GM19395 (cell line): ENCODE results near the gene ELMOD3.
"Not testable (repeated sequence)": the region's sequence is repeated elsewhere in the genome, so short reads cannot be mapped to it uniquely, and the experiment has no call there.

Experiments used
- ATAC-seq: cut with Tn5 transposase; IDR thresholded peaks from one replicate; pipeline ENCODE4 v1.9.1; 2021; ENCODE audit warnings: mild to moderate bottlenecking, moderate library complexity; ENCODE audit not compliant: unreplicated experiment

The ELMOD3 gene

DNA sequence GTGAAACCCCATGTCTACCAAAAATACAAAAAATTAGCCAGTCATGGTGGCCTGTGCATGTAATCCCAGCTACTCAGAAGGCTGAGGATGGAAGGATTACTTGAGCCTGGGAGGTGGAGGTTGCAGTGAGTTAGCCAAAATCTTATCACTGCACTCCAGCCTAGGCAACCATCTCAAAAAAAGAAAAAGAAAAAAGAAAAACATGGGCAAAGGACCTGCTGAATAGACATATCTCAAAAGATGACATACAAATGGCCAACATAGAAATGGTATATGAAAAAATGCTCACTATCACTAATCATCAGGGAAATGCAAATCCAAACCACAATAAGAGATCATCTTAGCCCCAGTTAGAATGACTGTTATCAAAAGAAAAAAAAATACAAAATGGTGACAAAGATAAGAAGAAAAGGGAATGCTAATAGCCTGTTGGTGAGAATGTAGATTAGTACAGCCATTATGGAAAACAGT lies 25.4 kb upstream of the ELMOD3 start:
- no peak for ATAC-seq

DNA sequence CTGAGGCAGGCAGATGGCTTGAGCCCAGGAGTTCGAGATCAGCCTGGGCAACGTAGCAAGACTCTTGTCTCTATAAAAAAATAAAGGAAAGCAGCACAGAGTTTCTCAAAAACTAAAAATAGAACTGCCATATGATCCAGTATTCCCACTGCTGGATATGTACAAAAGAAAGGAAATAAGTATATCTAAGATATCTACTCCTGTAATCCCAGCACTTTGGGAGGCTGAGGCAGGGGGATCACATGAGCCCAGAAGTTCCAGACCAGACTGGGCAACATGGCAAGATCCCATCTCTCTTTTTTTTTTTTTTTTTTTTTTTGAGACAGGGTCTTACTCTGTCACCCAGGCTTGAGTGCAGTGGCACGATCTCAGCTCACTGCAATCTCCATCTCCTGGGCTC lies 24.9 kb upstream of the ELMOD3 start:
- ATAC-seq, result not testable (repeated sequence)

DNA sequence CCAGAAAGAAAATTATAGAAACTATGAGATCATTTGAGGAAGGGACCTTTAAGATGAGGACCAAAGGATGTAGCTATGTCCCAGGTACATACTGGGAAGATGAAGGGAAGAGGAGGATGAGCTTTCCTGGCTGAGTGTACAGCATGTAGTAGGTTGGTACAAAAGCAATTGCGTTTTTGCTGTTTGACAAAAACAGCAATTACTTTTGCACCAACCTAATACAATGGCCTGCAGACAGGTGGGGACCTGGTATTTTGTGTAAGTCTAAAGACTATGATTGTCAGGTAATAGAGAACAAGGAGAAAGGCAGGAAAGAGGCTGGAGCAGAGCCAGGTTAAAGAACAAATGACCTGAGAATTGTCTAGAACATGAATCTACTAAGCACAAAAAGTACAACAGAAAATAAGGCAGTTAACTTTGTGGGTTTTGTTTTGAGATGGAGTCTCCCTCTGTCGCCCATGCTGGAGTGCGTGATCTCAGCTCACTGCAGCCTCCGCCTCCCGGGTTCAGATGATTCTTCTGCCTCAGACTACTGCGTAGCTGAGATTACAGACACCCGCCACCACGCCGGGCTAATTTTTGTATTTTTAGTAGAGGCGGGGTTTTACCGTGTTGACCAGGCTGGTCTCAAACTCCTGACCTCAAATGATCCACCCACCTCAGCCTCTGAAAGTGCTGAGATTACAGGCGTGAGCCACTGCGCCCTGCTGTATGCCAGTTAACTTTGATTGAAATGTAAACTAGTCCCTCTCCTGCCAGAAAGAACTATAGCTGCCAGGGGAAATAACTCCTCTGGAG lies 23.5 kb upstream of the ELMOD3 start:
- ATAC-seq, result no peak

DNA sequence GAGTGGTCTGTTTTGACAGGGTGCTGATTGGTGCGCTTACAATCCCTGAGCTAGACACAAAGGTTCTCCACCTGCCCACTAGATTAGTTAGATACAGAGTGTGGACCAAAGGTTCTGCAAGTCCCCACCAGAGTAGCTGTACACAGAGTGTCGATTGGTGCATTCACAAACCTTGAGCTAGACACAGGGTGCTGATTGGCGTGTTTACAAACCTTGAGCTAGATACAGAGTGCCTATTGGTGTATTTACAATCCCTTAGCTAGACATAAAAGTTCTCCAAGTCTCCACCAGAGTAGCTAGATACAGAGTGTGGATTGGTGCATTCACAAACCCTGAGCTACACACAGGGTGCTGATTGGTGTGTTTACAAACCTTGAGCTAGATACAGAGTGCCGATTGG lies 20.7 kb upstream of the ELMOD3 start:
- ATAC-seq, result not testable (repeated sequence)

DNA sequence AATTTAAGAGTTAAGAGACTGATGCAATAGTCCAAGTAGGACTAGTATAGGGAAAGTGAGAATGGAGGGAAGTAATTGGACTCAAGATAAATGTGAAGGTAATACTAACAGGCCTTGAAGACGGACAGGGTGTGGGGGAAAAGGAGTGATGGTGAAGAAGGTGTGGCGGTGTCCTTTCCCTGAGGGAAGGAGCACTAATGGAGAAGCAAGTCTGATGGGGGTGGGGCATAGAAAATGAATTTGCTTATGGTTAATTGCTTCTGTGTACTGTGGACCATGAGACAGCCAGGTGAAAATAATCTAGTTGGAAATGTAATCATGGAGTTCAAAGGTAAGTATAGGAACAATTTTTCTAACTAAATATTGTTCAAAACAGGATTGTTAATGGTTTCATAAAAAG lies 19.6 kb upstream of the ELMOD3 start:
- ATAC-seq, result no peak

DNA sequence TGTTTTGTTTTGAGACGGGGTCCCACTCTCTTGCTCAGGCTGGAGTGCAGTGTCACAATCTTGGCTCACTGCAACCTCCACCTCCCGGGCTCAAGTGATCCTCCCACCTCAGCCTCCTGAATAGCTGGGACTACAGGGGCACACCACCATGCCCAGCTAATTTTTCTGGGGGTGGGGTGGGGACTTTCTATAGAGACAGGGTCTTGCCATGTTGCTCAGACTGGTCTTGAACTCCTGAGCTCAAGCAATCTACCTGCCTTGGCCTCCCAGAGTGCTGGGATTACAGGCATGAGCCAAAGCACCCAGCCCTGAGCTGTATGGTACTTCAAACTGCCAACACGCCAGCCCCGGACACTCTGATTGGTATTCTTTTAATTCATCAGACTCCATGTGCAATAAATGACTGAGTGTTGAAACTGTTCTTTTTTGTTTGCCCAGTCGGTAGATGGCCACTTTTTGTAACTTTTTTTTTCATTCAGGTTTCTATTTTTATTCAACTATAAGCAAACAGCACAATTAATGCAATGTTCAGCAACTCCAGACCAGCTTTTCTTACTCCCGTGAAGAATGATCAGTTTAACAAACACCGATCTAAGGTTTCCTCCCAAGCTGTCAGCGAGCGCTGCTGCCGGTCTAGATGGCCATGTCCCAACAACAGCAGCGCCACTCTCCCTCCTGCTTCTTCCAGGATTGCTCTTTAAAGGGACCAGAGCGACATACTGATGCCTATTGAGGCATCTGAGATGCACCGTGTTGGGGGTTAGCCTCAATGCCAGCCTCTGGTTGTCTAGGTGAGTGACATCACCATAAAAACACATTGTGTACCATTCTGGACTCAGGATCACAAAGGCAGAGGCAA lies 14.3 kb upstream of the ELMOD3 start:
- ATAC-seq, result no peak

DNA sequence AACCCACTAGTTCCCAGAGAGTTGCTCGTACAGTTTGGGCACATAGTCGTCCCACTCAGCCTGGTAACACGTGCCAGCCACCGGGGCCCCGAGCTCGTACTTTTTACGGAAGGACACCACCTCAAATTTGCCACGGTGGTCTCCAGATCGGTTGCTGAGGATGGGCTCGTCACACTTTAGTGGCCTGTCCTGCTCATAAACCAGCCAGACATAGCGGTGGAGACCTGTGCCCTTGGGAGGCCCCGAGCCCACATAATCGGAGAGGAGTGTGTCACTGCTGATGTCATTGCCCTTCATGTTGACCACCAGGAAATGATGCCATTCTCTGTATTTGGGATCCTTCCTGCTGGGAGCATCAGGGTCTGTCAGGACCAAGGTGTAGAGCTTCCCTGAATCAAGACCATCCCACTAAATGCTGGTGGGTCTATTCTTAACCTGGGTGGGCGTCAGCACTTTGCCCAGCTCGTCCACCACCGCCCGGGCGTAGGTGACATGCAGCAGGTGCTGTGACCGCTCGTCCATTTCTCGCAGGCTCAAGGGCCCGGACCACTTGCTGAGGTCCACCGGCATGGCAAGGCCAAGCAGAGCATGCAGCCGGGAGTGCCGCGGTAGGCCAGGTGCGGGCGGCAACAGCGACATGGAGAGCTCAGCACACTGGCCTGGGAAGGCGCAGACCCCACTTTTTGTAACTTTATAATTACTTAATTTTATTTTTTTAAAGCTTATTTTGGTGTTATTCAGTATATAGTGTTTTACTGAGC lies 13.1 kb upstream of the ELMOD3 start:
- no peak for ATAC-seq

DNA sequence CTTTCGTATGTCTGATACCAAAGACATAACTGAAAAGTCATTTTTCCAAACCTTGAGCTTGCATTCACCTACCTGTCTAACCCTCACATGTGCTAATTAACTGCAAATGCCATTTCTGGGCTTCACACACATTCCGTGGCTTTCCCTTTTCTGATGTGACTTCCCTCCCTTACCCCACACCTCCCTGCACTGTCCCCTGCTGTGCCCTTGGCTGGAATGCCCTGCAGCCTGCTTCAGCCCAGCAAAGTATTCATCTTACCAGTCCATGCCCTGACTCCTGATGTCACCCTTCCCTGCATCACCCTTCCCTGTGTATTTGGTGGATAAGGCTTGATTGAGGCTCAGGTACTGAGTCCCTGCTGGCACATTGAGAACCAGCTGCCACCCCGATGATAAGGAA lies 12.4 kb upstream of the ELMOD3 start:
- ATAC-seq, result no peak

DNA sequence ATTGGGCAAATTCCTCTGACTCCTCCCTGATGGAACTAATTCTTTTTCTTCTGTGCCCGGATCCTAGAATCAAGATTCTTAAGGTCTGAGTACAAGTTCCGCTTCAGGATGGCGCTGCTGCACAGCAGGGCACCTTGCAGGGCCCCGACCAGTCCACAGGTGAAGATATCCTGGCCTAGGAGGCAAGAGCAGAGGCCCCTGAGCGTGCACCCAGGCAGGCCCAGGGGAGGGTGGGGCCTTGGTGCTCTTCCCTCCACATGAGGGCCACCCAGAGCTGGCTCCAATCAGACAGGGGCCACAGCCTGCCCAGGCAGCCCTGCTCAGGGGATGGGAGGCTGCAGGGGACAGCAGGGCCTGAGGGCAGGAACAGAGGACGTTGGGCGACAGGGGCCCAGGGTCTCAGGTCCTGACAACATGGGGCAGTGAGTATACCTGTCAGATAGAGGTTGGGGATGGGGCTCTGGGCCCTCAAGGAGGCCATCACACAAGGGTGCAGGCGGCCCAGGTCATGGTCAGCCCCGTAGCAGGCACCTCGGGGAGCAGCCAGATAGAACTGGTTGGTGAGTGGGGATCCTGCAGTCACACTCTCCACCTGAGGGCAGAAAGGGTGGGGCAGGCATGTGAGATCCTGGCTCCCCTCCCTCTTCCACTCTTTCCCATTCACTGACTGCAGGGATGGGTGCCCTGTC lies 11.2 kb upstream of the ELMOD3 start:
- ATAC-seq, result not testable (repeated sequence)

DNA sequence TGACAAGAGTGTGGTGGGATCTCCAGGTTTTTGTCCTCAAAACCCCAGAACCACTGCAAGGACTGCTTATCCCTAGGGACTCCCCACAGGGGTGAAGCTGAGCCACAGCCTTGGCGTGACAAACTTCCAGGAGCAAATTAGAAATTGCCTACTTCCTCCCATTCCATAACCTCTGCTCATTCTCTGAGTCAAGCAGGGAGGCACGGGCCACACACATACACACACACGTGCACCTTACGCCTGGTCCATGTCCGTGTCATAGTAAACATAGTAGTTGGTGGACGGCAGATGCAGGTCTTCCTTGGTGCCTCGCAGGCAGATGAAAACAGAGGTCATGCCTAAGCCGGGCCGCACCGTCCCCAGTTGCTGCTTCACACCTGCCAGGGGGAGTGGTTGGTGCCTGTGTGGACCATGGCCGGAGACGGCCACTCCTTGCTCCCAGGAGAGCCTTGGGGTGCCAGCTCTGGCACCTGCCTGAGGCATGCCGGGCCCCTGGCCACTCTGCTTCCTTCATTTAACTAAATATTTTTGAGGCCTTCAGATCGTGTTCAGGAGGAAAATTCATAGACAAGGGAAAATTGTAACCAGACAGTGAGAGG lies 10.1 kb upstream of the ELMOD3 start:
- ATAC-seq, result no peak

DNA sequence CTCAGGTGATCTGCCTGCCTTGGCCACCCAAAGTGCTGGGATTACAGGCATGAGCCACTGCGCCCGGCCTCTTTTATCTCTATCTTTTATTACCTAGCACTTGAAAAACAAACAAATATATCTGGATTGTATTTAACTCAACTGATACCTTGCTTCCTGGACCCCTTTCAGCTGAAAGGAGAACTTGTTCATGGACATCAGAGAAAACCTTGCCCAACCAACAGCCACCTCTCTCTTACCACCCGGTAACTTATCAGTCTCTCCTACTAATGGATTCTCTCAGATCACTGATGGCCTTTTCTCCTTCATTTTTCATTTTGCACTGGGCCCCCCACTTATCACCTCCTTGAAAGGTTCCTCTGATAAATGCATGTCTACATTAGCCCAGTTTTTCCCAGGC lies 7.0 kb upstream of the ELMOD3 start:
- ATAC-seq, result no peak

DNA sequence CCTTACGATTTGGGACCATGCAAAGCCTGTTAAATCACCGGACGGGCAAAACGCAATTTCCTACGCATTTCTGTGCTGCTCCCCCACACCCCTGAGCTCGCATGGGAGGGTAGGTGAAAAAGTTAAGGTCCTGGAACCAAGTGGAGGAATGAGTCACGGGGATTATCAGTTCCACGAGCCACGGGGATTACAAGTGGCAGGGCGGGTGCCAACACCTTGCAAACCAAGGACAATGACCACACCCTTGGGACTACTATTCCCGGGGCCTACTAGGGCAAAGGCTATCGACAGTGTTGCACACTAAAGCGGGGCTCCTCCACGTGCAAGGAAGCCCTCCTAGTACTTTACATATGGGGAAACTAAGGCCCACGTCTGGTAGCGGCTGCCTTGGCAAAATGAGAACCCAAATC lies 688 bp upstream of the ELMOD3 start:
- no peak for ATAC-seq

DNA sequence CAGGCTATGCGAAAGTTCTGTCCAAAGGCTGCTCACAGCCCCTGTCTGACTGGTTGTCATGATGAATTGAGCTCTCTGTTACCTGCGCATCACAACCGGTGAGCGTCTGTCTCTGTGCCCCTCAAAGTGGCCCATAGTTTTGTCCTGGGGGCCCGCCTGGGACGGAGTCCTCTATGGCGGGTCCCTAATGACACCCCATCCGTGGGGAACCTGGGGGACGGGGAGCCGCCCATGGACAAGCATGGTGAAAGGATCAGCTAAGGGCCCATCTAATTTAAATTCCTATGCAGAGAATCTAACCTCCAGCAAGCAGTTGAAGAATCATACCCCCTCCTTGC lies 473 bp downstream of the ELMOD3 start:
- peak; percentile 20 for ATAC-seq

DNA sequence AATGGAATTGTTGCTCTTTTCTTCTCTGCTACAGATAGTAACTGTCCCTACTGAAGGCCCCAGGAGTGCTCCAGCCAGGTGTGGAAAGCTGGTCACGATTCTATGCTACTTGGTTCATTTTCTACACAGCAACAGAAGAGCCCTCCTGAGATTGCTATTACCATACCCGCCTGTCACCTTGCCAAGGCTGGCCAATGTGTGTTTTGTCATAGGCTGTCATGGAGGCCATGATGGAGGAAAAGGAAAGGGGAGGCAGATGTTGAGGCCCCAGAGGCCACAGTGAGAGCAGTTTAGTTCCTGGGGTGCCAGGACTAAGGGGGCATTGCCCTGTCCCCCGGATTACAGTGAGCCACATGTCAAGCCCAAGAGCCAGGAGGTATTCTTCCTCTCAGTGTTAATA lies 952 bp downstream of the ELMOD3 start:
- ATAC-seq, result no peak

DNA sequence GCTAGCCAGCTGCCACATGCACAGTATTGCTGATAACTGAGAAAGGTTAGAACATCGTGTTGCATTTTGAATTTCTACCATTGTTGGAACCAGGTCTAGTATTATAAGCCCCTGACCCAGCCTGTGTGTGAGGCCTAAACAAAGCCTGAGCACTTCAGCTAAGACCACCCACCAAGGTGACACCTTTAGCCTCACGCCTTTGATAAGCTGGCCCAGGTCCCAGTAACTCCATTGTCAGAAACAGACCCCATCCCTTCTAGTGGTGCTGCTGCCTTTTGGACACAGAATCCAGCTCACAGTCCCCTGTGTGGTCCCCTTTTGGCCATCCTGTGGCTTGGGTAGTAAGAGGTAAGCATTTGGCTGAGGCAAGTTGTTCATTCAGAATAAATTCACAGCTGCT lies 1.6 kb downstream of the ELMOD3 start:
- ATAC-seq, result no peak

DNA sequence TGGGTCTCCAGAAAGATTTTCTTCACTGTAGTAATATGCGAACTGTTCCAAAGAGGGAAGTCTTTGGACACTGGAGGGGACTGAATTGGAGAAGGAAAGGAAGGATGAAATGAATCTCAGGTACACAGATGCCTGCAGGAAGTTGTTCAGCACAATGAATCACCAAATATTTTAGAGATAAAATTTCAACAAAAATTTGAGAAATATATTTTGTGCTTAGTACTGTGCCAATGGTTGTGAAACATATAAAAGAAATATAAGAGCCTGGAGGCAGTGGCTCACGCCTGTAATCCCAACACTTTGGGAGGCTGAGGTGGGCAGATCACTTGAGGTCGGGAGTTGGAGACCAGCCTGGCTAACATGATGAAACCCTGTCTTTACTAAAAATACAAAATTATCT lies 3.2 kb downstream of the ELMOD3 start:
- no peak for ATAC-seq

DNA sequence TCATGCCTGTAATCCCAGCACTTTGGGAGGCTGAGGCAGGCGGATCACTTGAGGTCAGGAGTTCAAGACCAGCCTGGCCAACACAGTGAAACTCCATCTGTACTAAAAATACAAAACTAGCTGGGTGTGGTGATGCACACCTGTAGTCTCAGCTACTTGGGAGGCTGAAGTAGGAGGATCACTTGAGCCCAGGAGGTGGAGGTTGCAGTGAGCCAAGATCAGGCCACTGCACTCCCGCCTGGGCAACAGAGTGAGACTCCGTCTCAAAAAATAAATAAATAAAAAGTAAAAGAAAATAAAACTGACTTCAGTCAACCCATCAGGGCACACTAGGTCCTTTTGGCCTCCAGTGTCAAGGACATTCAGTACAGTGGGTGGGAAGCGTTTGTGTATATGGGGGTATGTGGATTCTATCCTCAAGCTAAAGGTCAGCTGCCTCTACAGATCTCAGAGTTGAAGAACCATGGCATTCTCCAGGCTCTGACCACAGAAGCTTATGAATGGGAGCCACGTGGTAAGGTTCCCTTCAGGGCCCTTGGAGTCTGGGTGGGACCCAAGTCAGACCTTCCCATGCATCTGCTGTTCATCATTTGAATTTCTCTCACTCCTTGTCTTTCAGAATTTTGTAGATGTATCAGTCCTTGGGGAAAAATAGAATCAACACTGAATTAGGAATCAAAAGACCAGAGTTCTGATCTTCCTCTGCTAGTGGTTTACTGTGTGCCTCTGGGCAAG lies 8.3 kb downstream of the ELMOD3 start:
- not testable (repeated sequence) for ATAC-seq

DNA sequence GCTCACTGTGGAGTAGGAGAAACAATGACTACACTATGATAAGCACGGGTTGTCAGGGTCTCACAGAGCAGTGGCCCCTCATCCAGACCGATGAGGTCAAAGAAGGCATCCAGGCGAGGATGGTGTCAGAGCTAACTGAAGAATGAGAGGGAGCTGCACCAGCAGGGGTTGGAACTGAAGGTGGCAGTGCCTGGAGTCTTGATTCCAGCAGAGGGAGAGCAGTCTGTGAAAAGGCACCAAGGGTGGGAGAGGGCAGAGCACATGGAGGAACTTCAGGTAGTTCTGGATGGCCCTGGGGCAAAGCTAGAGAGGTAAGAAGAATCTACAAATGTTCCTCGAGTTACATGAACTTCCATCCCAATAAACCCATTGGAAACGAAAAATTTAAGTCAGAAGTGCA lies 12.6 kb downstream of the ELMOD3 start:
- no peak for ATAC-seq

DNA sequence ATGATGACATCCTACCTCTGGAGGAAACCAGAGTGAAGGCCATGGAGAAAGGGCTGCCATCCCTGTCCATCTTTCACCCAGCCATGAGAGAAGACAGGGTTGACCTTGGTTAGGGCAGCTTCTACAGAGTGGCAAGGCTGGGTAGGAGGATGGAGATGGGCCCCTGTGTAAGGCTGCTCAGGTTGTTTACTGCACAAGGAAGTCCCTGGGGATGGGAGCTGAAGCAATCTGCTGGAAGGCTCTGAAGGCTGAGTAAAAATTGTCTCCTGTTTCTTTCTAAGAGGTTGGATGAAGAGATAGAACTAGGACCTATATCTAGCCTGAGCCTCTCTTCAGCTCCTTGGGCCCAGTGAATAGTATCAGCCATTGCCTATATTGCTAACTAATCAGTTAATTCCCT lies 14.4 kb downstream of the ELMOD3 start:
- ATAC-seq, result no peak

DNA sequence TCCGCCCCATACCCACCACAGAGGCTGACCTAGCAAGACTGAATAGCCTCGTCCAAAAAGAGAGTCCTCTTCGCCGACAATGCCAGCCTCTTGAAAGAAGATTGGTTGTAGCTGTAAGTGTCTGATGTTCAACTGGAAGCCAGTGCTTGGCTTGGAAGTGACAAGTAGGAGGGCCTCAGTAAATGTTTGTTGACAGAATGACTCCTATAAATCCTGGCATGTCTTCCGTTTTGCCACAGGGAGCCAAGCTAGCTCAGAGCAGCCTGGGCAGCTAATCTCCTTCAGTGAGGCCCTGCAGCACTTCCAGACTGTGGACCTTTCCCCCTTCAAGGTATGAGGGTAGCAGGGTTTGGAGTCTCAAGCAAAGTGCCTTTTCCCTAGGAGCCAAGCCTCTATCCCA lies 14.9 kb downstream of the ELMOD3 start:
- ATAC-seq, result no peak
